GM12872 (cell line): Measurements from ENCODE around the gene ANKRD39.

Experiments used
- CTCF ChIP-seq: IDR thresholded peaks from 3 replicates; pipeline ENCODE4 v1.5.1; 2011; ENCODE audit warnings: low read depth, mild to moderate bottlenecking, low read length, moderate library complexity; ENCODE audit not compliant: insufficient read depth

Gene ANKRD39

GRCh38 chr2:96898135-96898505 is 40.3 kb upstream of the ANKRD39 start:
- no peak for TF ChIP-seq CTCF

- TF ChIP-seq CTCF: no peak
These were observed 39.8 kb upstream of the ANKRD39 start for GRCh38 chr2:96897491-96898134.

DNA sequence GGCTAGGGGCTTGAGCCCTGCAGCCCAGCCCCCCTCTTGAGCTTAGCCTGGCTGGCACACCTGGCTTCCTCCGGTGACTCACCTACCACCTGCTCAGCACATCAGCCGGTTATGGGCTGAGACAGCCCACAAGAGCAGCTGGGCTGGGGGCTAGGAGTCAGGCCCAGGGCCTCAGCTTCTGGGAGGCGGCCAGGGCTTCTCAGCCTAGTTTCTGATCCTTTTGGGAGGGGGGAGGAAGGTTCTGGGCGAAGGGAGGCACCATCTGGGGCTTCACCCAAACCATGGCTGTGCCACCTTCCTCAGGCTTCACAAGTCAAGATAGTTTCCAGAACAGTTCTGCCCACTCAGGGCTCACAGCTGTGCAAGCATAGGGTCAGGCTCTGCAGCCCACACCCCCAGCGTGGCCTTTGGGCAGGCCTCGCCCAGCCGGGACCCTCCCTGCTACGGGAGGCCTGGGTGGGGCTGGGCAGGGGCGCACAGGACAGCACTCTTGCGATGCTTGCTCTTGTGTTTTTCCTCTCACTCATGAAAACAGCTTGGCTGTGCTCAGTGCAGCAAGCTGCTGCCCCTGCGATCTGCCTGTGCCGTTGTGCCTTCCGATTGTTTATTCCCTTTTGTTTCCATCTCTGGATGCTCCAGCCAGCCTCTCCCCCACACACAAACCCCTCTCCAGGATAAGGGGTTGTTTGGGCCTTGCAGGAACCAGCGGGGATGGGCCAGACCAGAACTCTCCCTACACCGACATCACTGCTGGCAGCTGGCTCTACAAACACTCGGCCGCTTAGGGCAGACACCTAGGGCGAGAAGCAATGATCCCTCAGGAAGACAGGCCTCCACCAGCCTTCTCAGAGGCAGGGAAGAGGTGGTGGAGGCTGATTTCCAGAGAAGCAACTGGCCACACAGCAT is 38.2 kb upstream of the ANKRD39 start:
- no peak for TF ChIP-seq CTCF

GRCh38 chr2:96895032-96895745 is 37.4 kb upstream of the ANKRD39 start:
- TF ChIP-seq CTCF: no peak

DNA sequence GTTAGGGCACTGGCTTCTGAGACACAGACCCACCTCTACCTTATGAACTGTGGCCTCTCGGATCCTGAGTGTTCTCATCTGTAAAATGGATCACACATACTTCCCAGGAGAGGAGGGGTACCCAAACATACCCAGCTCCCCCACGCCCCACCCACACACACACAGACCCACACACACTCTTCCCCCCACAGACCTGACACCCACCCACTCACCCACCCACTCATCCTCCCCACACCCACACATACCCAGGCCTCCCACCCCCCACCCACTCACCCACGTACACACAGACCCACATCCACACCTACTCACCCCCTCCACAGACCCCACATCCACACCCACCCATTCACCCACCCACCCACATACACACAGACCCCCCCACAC is 36.3 kb upstream of the ANKRD39 start:
- TF ChIP-seq CTCF: no peak

- no peak for TF ChIP-seq CTCF
These were observed 35.7 kb upstream of the ANKRD39 start for GRCh38 chr2:96893289-96894150.
